Measurements from ENCODE around the gene C10orf95.
"Not testable (repeated sequence)": the region's sequence is repeated elsewhere in the genome, so short reads cannot be mapped to it uniquely, and the experiment has no call there.

The C10orf95 gene, protein sequence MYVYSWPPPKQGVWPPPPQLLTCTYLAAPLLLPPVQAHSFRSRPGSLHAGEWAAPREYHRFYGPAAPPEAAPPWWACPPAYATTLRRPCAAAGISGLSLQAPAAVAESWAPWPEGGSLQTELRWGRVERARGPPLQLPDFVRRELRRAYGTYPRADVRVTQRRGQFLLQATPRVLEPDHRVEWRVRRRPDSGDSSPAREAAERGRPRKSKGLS

DNA sequence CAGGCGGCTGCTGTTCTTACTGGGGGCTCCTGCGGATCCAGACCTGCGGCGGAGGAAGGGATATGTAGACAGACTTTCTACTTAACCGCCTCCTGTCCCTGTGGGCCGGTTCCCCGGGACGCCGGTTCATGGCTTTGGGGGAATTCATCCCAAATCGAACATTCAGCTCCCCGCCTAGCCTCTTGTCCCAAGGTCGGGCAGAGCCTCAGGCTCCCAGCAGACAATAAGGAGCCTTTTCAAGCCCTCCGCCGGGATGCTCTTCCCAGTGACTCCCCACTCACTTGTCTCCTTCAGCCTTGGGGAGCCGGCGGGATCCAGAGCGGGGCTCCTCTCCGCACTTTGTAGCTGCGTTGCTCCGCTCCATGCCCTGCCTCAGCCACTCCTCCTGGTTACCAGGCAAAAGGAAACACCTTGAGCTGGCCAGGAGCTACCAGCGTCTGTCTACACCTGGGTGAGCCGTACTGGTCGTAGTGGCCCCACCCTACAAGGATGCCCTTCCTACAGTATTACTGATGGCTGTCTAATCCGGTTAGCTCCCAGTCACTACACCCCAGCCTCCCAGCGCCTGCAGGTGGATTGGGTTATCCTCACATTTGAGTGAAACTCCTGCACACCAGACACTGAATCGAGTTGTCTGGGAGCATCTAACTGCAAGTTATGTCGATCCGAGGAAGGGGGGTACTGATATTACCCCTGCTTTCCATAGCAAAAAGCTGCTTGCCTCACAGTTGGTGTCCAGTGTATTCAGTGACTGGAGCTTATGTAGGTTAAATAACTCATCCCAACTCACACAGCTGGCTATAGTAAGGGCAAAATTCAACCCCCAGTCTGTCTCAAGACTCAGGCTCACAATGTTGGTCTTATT, at the start of gene C10orf95:
Gene C10orf95, minus strand, starts transcription at position 439 of the 865 bp plus-strand sequence. CDS start 450 bp downstream, outside the sequence.
- DNase-seq (ENCODE audit: low read depth), result no peak
- TF ChIP-seq, protein P1, sequence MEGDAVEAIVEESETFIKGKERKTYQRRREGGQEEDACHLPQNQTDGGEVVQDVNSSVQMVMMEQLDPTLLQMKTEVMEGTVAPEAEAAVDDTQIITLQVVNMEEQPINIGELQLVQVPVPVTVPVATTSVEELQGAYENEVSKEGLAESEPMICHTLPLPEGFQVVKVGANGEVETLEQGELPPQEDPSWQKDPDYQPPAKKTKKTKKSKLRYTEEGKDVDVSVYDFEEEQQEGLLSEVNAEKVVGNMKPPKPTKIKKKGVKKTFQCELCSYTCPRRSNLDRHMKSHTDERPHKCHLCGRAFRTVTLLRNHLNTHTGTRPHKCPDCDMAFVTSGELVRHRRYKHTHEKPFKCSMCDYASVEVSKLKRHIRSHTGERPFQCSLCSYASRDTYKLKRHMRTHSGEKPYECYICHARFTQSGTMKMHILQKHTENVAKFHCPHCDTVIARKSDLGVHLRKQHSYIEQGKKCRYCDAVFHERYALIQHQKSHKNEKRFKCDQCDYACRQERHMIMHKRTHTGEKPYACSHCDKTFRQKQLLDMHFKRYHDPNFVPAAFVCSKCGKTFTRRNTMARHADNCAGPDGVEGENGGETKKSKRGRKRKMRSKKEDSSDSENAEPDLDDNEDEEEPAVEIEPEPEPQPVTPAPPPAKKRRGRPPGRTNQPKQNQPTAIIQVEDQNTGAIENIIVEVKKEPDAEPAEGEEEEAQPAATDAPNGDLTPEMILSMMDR (conservative IDR thresholded peaks at IDR 0.05; ENCODE audit: control insufficient read depth, insufficient read depth, low read depth, low read length), result no peak
- peak within 1 kb of the TSS; percentile 52 for H3K4me3 ChIP-seq (ENCODE audit: control insufficient read depth, low read depth, low read length)

- not testable (repeated sequence) for H3K4me3 ChIP-seq (ENCODE audit: control insufficient read depth, low read depth, low read length); DNase-seq (ENCODE audit: low read depth)
These were observed 49.3 kb upstream of the C10orf95 start for GRCh38 chr10:102500686-102501085.

DNA sequence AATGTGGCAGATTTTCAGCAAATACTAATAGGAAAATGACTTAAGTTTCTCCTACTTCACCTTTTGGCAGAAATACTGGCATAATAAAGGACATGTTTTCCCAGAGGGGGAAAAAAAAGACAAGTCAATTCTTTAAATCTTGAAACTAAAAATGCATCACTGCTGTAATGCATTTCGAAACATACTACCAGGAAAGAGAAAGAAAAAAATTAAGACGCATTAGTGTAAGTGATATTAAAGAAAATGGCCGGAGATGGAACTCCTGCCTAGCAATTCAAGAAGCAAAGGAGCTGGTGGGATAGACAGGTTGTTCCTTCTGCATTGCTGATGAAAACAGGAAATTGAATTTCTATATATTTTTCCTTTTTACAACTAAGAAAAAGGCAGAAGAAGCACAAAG, 48.0 kb upstream of the C10orf95 start:
- TF ChIP-seq, protein P1 (conservative IDR thresholded peaks at IDR 0.05; ENCODE audit: control insufficient read depth, insufficient read depth, low read depth, low read length), result no peak
- no peak overlapping the region for H3K4me3 ChIP-seq (ENCODE audit: control insufficient read depth, low read depth, low read length)
- DNase-seq (ENCODE audit: low read depth), result no peak

DNA sequence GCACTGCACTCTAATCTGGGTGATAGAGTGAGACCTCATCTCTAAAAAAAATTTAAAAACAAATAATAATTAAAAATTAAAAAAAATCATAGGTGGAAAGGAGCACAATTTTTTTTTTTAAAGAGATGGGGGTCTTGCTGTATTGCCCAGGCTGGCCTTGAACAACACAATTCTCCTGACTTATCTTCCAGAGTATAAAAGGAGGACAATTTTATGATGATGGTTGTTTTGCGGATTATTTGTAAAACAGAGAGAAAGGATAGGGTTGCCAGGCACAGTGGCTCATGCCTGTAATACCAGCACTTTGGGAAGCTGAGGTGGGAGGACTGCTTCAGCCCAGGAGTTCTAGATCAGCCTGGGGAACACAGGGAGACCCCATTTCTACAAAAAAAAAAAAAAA, 46.2 kb upstream of the C10orf95 start:
- no peak for DNase-seq (ENCODE audit: low read depth)
- no peak overlapping the region for H3K4me3 ChIP-seq (ENCODE audit: control insufficient read depth, low read depth, low read length)
- TF ChIP-seq, protein P1 (conservative IDR thresholded peaks at IDR 0.05; ENCODE audit: control insufficient read depth, insufficient read depth, low read depth, low read length), result no peak

DNA sequence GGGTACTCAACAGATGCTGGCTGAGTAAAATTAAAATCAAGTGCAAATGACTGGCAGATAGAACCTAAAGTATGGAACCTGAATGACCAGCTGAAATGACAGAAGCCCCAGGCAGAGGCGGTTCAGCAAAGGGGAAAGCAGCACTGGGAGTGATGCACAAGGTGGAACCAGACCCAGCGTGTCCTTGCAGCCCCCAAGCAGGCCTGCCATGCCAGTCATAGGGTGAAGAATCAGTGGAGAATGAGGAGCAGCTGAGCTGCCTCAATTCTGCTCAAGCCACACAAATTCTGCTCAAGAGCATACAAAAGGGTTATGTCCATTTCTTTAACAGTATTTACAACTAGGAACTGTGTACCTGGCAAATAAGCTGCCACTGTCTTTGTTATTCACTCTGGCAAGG, 42.4 kb upstream of the C10orf95 start:
- no peak for DNase-seq (ENCODE audit: low read depth)
- TF ChIP-seq, protein P1 (conservative IDR thresholded peaks at IDR 0.05; ENCODE audit: control insufficient read depth, insufficient read depth, low read depth, low read length), result no peak
- H3K4me3 ChIP-seq (ENCODE audit: control insufficient read depth, low read depth, low read length), result no peak overlapping the region

- DNase-seq (ENCODE audit: low read depth), result no peak
- no peak overlapping the region for H3K4me3 ChIP-seq (ENCODE audit: control insufficient read depth, low read depth, low read length)
- TF ChIP-seq, protein P1 (conservative IDR thresholded peaks at IDR 0.05; ENCODE audit: control insufficient read depth, insufficient read depth, low read depth, low read length), result no peak
These were observed 41.6 kb upstream of the C10orf95 start for GRCh38 chr10:102492983-102493382.

- TF ChIP-seq, protein P1 (conservative IDR thresholded peaks at IDR 0.05; ENCODE audit: control insufficient read depth, insufficient read depth, low read depth, low read length), result no peak
- no peak overlapping the region for H3K4me3 ChIP-seq (ENCODE audit: control insufficient read depth, low read depth, low read length)
- DNase-seq (ENCODE audit: low read depth), result no peak
These were observed 41.1 kb upstream of the C10orf95 start for GRCh38 chr10:102492344-102492939.

Data from fibroblast of mammary gland (primary cell).